T-helper 2 cell treated with Interferon-gamma antibody and Interleukin-4, amounts not matched to agents 5 μg/mL and 100 μg/mL, for 36 hours (primary cell): ENCODE data around the gene ADAMTSL3.
"Not testable (repeated sequence)": the region's sequence is repeated elsewhere in the genome, so short reads cannot be mapped to it uniquely, and the experiment has no call there.

Source experiments
- DNase-seq: peaks from one replicate; pipeline ENCODE4 v3.0.0; 2021; ENCODE audit warnings: low spot score
- H3K27ac Mint-ChIP-seq: one replicate; pipeline ENCODE4 v1.8.0; 2021; ENCODE audit warnings: mild to moderate bottlenecking, mixed read lengths
- H3K27me3 Mint-ChIP-seq: one replicate; pipeline ENCODE4 v1.8.0; 2021; ENCODE audit warnings: low read depth, mixed read lengths
- H3K36me3 Mint-ChIP-seq: one replicate; pipeline ENCODE4 v1.8.0; 2021; ENCODE audit warnings: low read depth, mixed read lengths
- H3K4me1 Mint-ChIP-seq: one replicate; pipeline ENCODE4 v1.8.0; 2021; ENCODE audit warnings: low read depth, mixed read lengths
- H3K4me3 Mint-ChIP-seq: one replicate; pipeline ENCODE4 v1.8.0; 2022; ENCODE audit warnings: mild to moderate bottlenecking, moderate library complexity, mixed read lengths
- H3K9me3 Mint-ChIP-seq: one replicate; pipeline ENCODE4 v1.8.0; 2021; ENCODE audit warnings: mixed read lengths

Gene ADAMTSL3

DNA sequence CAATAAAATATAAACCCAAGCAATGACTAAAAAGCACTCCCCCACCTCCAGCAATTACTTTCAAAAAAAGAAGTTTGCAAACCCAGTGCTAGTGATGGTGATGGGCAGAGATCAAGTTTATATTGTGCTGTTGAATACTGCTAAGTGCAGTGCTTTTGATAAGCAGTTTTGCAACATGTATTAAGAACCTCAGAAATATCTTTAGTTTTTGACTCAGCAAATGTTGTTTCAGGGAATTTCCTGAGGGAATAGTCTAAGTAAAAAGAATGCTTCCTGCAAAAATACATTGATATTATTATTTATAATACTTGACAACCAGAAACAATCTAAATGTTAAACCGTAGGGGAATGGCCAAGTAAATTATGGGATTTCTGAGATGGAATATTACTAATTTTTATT is 69.3 kb downstream of the ADAMTSL3 start:
- no peak for DNase-seq
- Mint-ChIP-seq H3K36me3 (no peaks in the 10 kb centered on the region), H3K27me3 (peaks cover 3% of the 10 kb centered on the region), H3K9me3 (no peaks in the 10 kb centered on the region), H3K4me3 (no peak overlapping the region), H3K4me1 (no peaks in the 10 kb centered on the region), H3K27ac (no peak overlapping the region)

DNA sequence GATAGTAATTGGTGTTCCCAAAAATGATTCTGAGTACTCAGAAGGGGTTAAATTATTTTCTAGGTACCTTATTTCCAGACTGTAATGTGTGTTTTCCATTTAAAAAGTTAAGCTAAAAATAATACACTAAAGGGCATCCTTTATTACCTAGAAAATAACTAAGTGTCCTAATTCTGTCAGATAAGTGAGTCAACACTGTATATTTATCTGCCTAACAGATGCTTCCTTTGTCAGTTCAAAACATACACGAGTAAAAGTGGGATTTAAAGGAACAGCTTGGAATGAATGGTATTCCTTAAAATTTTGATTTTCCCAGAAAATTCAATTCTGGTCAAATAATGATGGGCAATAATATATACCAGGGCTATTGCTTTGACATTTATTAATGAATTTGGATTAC is 78.3 kb downstream of the ADAMTSL3 start:
- Mint-ChIP-seq H3K4me1 (no peaks in the 10 kb centered on the region), H3K27me3 (no peaks in the 10 kb centered on the region), H3K4me3 (no peak overlapping the region), H3K27ac (no peak overlapping the region), H3K9me3 (no peaks in the 10 kb centered on the region), H3K36me3 (no peaks in the 10 kb centered on the region)
- DNase-seq: no peak

- H3K9me3 Mint-ChIP-seq: no peaks in the 10 kb centered on the region
- no peaks in the 10 kb centered on the region for H3K27me3 Mint-ChIP-seq
- no peak overlapping the region for H3K27ac Mint-ChIP-seq
- no peak overlapping the region for H3K4me3 Mint-ChIP-seq
- DNase-seq: no peak
- H3K4me1 Mint-ChIP-seq: no peaks in the 10 kb centered on the region
- no peaks in the 10 kb centered on the region for H3K36me3 Mint-ChIP-seq
Observed at GRCh38 chr15:83732770-83733169, 78.8 kb downstream of the ADAMTSL3 start.

- Mint-ChIP-seq H3K4me3 (no peak overlapping the region), H3K27me3 (no peaks in the 10 kb centered on the region), H3K36me3 (no peaks in the 10 kb centered on the region), H3K4me1 (no peaks in the 10 kb centered on the region), H3K9me3 (no peaks in the 10 kb centered on the region), H3K27ac (no peak overlapping the region)
- DNase-seq: no peak
Observed at GRCh38 chr15:83733206-83733605, 79.3 kb downstream of the ADAMTSL3 start.

DNA sequence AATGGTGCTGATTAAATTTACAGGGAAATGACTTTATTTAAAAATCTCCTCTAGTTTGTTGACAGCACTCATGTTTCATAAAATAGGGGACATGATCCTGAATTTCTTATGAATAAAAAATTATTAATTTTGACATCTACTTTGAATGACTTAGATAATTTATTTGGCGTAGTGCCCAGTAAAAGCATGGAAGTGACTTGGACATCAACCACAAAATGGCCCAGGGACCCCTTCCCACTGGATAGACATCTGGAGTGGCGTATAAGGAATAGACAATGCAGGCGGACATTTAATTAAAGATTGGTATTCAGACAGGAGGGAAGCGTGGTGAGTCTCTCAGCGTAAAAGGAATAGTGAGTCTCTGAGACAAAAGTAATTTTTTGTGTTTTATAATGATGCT is 79.8 kb downstream of the ADAMTSL3 start:
- no peak for DNase-seq
- Mint-ChIP-seq H3K4me1 (no peaks in the 10 kb centered on the region), H3K4me3 (no peak overlapping the region), H3K27ac (no peak overlapping the region), H3K36me3 (no peaks in the 10 kb centered on the region), H3K27me3 (no peaks in the 10 kb centered on the region), H3K9me3 (no peaks in the 10 kb centered on the region)

GRCh38 chr15:83734487-83734886 is 80.6 kb downstream of the ADAMTSL3 start:
- no peak overlapping the region for H3K27ac Mint-ChIP-seq
- no peaks in the 10 kb centered on the region for H3K9me3 Mint-ChIP-seq
- H3K36me3 Mint-ChIP-seq: no peaks in the 10 kb centered on the region
- no peak overlapping the region for H3K4me3 Mint-ChIP-seq
- H3K4me1 Mint-ChIP-seq: no peaks in the 10 kb centered on the region
- no peak for DNase-seq
- no peaks in the 10 kb centered on the region for H3K27me3 Mint-ChIP-seq

DNA sequence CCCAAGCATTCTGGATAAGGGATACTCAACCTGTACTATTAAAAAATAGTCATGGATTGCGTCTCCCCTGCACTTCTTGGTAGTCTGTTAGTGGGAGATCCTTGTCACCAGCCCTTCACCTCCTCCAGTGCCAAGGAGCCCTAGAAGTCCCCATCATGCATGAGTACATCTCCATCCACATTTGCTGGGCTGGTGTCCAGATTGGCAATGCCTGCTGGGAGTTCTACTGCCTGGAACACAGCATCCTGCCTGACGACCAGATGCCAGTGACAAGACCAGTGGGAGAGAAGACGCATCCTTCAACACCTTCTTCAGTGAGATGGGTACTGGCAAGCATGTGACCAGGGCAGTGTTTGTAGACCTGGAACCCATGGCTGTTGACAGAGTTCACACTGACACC is 85.7 kb downstream of the ADAMTSL3 start:
- Mint-ChIP-seq H3K27ac (no peak overlapping the region), H3K4me1 (no peaks in the 10 kb centered on the region), H3K27me3 (no peaks in the 10 kb centered on the region), H3K9me3 (no peaks in the 10 kb centered on the region), H3K4me3 (no peak overlapping the region), H3K36me3 (no peaks in the 10 kb centered on the region)
- no peak for DNase-seq

GRCh38 chr15:83745771-83746170 is 91.8 kb downstream of the ADAMTSL3 start:
- Mint-ChIP-seq H3K27ac (no peak overlapping the region), H3K4me1 (peaks cover 3% of the 10 kb centered on the region), H3K36me3 (no peaks in the 10 kb centered on the region), H3K4me3 (no peak overlapping the region), H3K27me3 (no peaks in the 10 kb centered on the region), H3K9me3 (no peaks in the 10 kb centered on the region)
- DNase-seq: no peak

DNA sequence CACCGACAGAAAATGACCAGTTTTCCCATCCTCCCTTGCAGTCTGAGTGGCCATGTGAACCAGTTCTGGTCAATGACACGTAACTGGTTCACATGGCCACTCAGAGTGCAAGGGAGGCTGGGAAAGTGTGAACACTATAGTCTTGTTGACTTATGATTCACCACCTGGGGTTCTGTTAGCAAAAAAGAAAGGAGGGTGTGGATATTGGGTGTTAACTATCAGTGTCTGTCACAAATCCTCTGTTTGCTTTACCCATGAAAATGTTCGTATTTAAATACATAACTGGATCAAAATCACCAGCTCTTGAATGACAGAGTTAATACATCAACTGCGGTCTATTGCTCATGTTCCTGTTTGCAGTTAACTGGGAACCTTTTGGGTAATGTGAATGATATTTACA is 92.3 kb downstream of the ADAMTSL3 start:
- no peaks in the 10 kb centered on the region for H3K9me3 Mint-ChIP-seq
- no peak for DNase-seq
- no peaks in the 10 kb centered on the region for H3K27me3 Mint-ChIP-seq
- no peak overlapping the region for H3K27ac Mint-ChIP-seq
- H3K4me3 Mint-ChIP-seq: no peak overlapping the region
- peaks cover 3% of the 10 kb centered on the region for H3K4me1 Mint-ChIP-seq
- no peaks in the 10 kb centered on the region for H3K36me3 Mint-ChIP-seq

GRCh38 chr15:83747050-83747717 is 93.3 kb downstream of the ADAMTSL3 start:
- Mint-ChIP-seq H3K27me3 (no peaks in the 10 kb centered on the region), H3K4me3 (no peak overlapping the region)
- DNase-seq: no peak

GRCh38 chr15:83747718-83748110 is 93.8 kb downstream of the ADAMTSL3 start:
- DNase-seq: no peak
- H3K36me3 Mint-ChIP-seq: no peaks in the 10 kb centered on the region
- H3K9me3 Mint-ChIP-seq: no peaks in the 10 kb centered on the region
- H3K4me1 Mint-ChIP-seq: peaks cover 3% of the 10 kb centered on the region
- H3K27ac Mint-ChIP-seq: no peak overlapping the region
- no peaks in the 10 kb centered on the region for H3K27me3 Mint-ChIP-seq
- no peak overlapping the region for H3K4me3 Mint-ChIP-seq

More at GRCh38 chr15:83747050-83747717, 93.3 kb downstream of the ADAMTSL3 start:
- Mint-ChIP-seq H3K27ac (no peak overlapping the region), H3K36me3 (no peaks in the 10 kb centered on the region), H3K4me1 (peaks cover 3% of the 10 kb centered on the region), H3K9me3 (no peaks in the 10 kb centered on the region)

DNA sequence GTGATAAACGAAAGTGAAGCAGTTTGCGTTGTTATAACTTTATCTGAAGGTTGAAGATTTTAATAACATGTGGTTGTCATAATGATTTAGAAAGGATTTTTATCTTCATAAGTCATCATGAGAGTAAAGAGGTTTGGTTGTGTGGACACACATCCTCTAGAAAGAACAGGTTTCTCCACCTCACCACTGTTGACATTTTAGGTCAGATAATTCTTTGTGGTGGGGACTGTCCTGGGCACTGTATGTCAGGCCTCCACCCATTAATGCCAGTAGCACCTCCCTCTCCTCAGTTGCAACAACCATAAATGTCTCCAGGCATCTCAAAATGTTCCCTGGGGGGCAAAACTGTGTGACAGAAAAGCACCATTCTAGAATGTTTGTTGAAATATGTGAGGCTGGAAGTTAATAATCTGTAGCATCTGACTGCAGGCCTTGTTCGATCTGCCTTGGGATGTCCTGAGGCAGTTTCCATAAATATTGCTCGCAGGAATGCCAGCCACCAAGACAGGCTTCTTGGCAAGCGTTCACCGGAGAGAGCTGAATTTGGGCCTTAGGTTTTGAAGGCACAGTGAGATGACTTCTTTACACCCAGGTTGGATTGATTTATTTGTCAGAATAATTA is 100.1 kb downstream of the ADAMTSL3 start:
- Mint-ChIP-seq H3K9me3 (peaks cover 7% of the 10 kb centered on the region), H3K27ac (no peak overlapping the region), H3K4me1 (no peaks in the 10 kb centered on the region)

DNA sequence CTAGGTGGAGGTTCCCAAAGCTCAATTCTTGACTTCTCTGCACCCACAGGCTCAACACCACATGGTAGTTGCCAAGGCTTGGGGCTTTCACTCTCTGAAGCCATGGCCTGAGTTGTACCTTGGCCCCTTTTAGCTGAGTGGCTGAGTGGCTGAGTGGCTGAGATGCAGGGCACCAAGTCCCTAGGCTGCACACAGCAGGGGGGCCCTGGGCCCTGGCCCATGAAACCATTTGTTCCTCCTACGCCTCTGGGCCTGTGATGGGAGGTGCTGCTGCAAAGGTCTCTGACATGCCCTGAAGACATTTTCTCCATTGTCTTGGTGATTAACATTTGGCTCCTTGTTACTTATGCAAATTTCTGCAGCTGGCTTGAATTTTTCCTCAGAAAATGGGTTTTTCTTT is 103.4 kb downstream of the ADAMTSL3 start:
- not testable (repeated sequence) for H3K27ac Mint-ChIP-seq, H3K4me1 Mint-ChIP-seq, H3K27me3 Mint-ChIP-seq, H3K4me3 Mint-ChIP-seq, H3K36me3 Mint-ChIP-seq, DNase-seq, H3K9me3 Mint-ChIP-seq

More for the DNA sequence above, 100.1 kb downstream of the ADAMTSL3 start:
- H3K36me3 Mint-ChIP-seq: no peaks in the 10 kb centered on the region
- no peak for DNase-seq
- no peak overlapping the region for H3K4me3 Mint-ChIP-seq
- H3K27me3 Mint-ChIP-seq: no peaks in the 10 kb centered on the region

- H3K27ac Mint-ChIP-seq: no peak overlapping the region
- no peaks in the 10 kb centered on the region for H3K27me3 Mint-ChIP-seq
- no peaks in the 10 kb centered on the region for H3K36me3 Mint-ChIP-seq
- no peak for DNase-seq
- peaks cover 10% of the 10 kb centered on the region for H3K9me3 Mint-ChIP-seq
- H3K4me3 Mint-ChIP-seq: no peak overlapping the region
- no peaks in the 10 kb centered on the region for H3K4me1 Mint-ChIP-seq
Observed at GRCh38 chr15:83762367-83762766, 108.4 kb downstream of the ADAMTSL3 start.
